Neuronal stem cell (in vitro differentiated cells): Measurements from ENCODE around the gene PLK3.

Source experiments
- DNase-seq: peaks from one replicate; pipeline ENCODE4 v3.0.0-alpha.2; 2013; ENCODE audit warnings: low spot score
- H2AFZ ChIP-seq: one replicate; pipeline ENCODE4 v1.6.1; 2013; ENCODE audit warnings: mild to moderate bottlenecking, low read length, inconsistent platforms
- H2AK5ac ChIP-seq: 2 replicates; pipeline ENCODE4 v1.6.1; 2013; ENCODE audit warnings: low read depth, mild to moderate bottlenecking, inconsistent platforms, low read length, moderate library complexity, mixed read lengths
- H2BK120ac ChIP-seq: 2 replicates; pipeline ENCODE4 v1.6.1; 2013; ENCODE audit warnings: low read depth, mild to moderate bottlenecking, inconsistent platforms, low read length, moderate library complexity, mixed read lengths
- H2BK12ac ChIP-seq: one replicate; pipeline ENCODE4 v1.6.1; 2013; ENCODE audit warnings: low read length, inconsistent platforms
- H2BK15ac ChIP-seq: 2 replicates; pipeline ENCODE4 v1.6.1; 2013; ENCODE audit warnings: mild to moderate bottlenecking, low read length, inconsistent platforms, mixed read lengths
- H2BK5ac ChIP-seq: one replicate; pipeline ENCODE4 v1.6.1; 2013; ENCODE audit warnings: inconsistent platforms, mild to moderate bottlenecking, low read length, moderate library complexity
- H3K14ac ChIP-seq: one replicate; pipeline ENCODE4 v1.6.1; 2013; ENCODE audit warnings: low read length, inconsistent platforms
- H3K18ac ChIP-seq: 2 replicates; pipeline ENCODE4 v1.6.1; 2013; ENCODE audit warnings: low read length, inconsistent platforms
- H3K23ac ChIP-seq: 2 replicates; pipeline ENCODE4 v1.6.1; 2013; ENCODE audit warnings: low read depth, mild to moderate bottlenecking, mixed read lengths, low read length, inconsistent platforms; ENCODE audit not compliant: poor library complexity
- H3K27ac ChIP-seq: replicated peaks from 3 replicates; pipeline ENCODE4 v1.5.1; 2013; ENCODE audit warnings: low read length, inconsistent platforms
- H3K27me3 ChIP-seq, 3 experiments: 2 replicates each; pipeline ENCODE4 v1.6.1; 2013; ENCODE audit warnings: low read length in 3 of 3, mild to moderate bottlenecking in 2 of 3, inconsistent platforms in 1 of 3, low read depth in 1 of 3, mixed read lengths in 1 of 3, moderate library complexity in 1 of 3; ENCODE audit not compliant: control insufficient read depth in 3 of 3, insufficient read depth in 3 of 3
- H3K36me3 ChIP-seq, 2 donors: replicated peaks in 1 of 2; 2 replicates each; pipeline ENCODE4 v1.6.1; 2013; ENCODE audit warnings: low read length in 2 of 2; ENCODE audit not compliant: control insufficient read depth in 2 of 2, insufficient read depth in 2 of 2
- H3K4ac ChIP-seq: 2 replicates; pipeline ENCODE4 v1.6.1; 2013; ENCODE audit warnings: inconsistent platforms, mild to moderate bottlenecking, low read length, moderate library complexity
- H3K4me1 ChIP-seq, 2 donors: 1 replicate in 1 of 2; 2 replicates in 1 of 2; pipeline ENCODE4 v1.6.1; 2013; ENCODE audit warnings: low read length in 2 of 2, low read depth in 1 of 2; ENCODE audit not compliant: control insufficient read depth in 2 of 2, insufficient read depth in 1 of 2
- H3K4me2 ChIP-seq: one replicate; pipeline ENCODE4 v1.6.1; 2013; ENCODE audit warnings: mild to moderate bottlenecking, low read length, inconsistent platforms; ENCODE audit not compliant: insufficient read depth, poor library complexity, severe bottlenecking
- H3K4me3 ChIP-seq, 2 donors: 2 replicates each; pipeline ENCODE4 v1.5.1; 2013; ENCODE audit warnings: low read length in 2 of 2, mild to moderate bottlenecking in 2 of 2, inconsistent platforms in 1 of 2, moderate library complexity in 1 of 2
- H3K79me1 ChIP-seq: one replicate; pipeline ENCODE4 v1.6.1; 2013; ENCODE audit warnings: low read depth, mild to moderate bottlenecking, inconsistent platforms, low read length, moderate library complexity
- H3K9ac ChIP-seq: one replicate; pipeline ENCODE4 v1.6.1; 2013; ENCODE audit warnings: mild to moderate bottlenecking, low read depth, low read length, inconsistent platforms; ENCODE audit not compliant: poor library complexity
- H3K9me3 ChIP-seq, 2 donors: replicated peaks in 1 of 2; 2 replicates each; pipeline versions ENCODE3 to v1.6.1; 2013; ENCODE audit warnings: low read length in 2 of 2, mild to moderate bottlenecking in 2 of 2, inconsistent platforms in 1 of 2, low read depth in 1 of 2, mixed read lengths in 1 of 2, moderate library complexity in 1 of 2; ENCODE audit not compliant: control insufficient read depth in 2 of 2, insufficient read depth in 1 of 2
- H4K8ac ChIP-seq: one replicate; pipeline ENCODE4 v1.6.1; 2013; ENCODE audit warnings: low read depth, mild to moderate bottlenecking, inconsistent platforms, low read length, moderate library complexity
- H4K91ac ChIP-seq: one replicate; pipeline ENCODE4 v1.6.1; 2013; ENCODE audit warnings: low read length, low read depth, mild to moderate bottlenecking, inconsistent platforms; ENCODE audit not compliant: poor library complexity
- WGBS, 2 donors: extraction: QIAGEN DNeasy Blood & Tissue Kit; methylation state at CpG; one replicate each; pipeline ENCODE4 v1.1.7; 2013; ENCODE audit warnings: missing lambda C conversion rate in 2 of 2, mixed read lengths in 1 of 2; ENCODE audit not compliant: insufficient read length in 2 of 2, insufficient replicate concordance in 1 of 2; ENCODE audit errors: extremely low coverage in 2 of 2; 5-methylcytosine and 5-hydroxymethylcytosine counted together

Gene PLK3

DNA sequence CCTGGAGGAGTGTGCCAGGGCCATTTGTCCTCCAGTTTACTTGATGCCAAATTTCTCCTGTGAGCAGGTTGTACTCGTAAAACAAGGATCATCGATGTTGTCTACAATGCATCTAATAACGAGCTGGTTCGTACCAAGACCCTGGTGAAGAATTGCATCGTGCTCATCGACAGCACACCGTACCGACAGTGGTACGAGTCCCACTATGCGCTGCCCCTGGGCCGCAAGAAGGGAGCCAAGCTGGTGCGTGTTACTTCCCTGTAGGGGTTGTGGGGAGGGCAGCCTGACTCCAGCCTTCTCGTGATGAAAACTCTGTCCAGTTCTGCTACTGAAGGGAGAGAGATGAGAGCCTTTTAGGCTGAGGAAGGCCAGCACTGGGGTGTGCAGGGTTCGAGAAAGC lies 22.6 kb upstream of the PLK3 start:
- Histone ChIP-seq H4K8ac (no peak overlapping the region), H3K9ac (no peak overlapping the region), H2AK5ac (no peak overlapping the region), H2BK5ac (no peak overlapping the region), H2BK120ac (no peak overlapping the region), H3K4me1 (peaks cover 9 to 12% of the 10 kb centered on the region in 2 donors), H3K14ac (no peak overlapping the region), H2BK12ac (no peak overlapping the region), H3K36me3 (peaks cover 31 to 55% of the 10 kb centered on the region in 2 donors), H3K79me1 (peaks cover 9% of the 10 kb centered on the region), H4K91ac (no peak overlapping the region), H3K23ac (no peak overlapping the region), H3K4me3 (no peak overlapping the region), H3K27me3 (no peaks in the 10 kb centered on the region), H2AFZ (no peak overlapping the region), H3K27ac (no peak overlapping the region), H3K18ac (no peak overlapping the region), H3K4me2 (no peak overlapping the region), H3K9me3 (no peaks in the 10 kb centered on the region), H3K4ac (no peak overlapping the region), H2BK15ac (no peak overlapping the region)
- no peak for DNase-seq
- no CpG with 5 or more reads among the region's 14 CpGs for WGBS, 2 donors

DNA sequence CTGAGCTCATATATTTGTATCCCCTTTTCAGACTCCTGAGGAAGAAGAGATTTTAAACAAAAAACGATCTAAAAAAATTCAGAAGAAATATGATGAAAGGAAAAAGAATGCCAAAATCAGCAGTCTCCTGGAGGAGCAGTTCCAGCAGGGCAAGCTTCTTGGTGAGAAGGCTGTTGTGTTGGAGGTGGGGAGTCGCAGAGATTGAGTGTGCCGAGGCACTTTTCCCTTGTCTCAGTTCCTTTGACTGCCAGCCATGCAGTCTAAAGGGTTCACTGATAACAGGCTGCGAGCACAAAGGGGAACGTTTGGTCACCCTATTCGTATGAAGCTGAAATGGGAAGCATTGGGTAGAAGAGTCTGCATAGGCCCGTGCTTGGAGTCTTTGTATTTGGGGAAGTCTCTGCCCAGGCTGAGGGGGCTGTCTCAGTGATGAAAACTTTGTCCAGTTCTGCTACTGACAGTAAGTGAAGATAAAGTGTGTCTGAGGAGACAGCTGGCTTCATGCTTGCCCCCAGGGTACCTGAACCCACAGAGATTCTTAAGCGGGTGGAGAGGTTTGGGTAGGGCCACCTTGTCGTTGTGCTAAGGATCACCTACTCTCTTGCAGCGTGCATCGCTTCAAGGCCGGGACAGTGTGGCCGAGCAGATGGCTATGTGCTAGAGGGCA lies 22.1 kb upstream of the PLK3 start:
- H3K23ac ChIP-seq = no peak overlapping the region
- no peak overlapping the region for H3K4me3 ChIP-seq
- H2BK5ac ChIP-seq = no peak overlapping the region
- no CpG with 5 or more reads among the region's 13 CpGs for WGBS, 2 donors
- H3K4me2 ChIP-seq = no peak overlapping the region
- no peak overlapping the region for H2AK5ac ChIP-seq
- H2AFZ ChIP-seq = no peak overlapping the region
- DNase-seq = no peak
- no peak overlapping the region for H3K9ac ChIP-seq
- no peak overlapping the region for H3K27ac ChIP-seq
- no peak overlapping the region for H4K91ac ChIP-seq
- no peak overlapping the region for H3K4ac ChIP-seq
- no peaks in the 10 kb centered on the region for H3K27me3 ChIP-seq
- no peak overlapping the region for H2BK15ac ChIP-seq
- no peaks in the 10 kb centered on the region for H3K9me3 ChIP-seq
- H3K18ac ChIP-seq = no peak overlapping the region
- H3K4me1 ChIP-seq = peaks cover 9 to 12% of the 10 kb centered on the region in 2 donors
- H2BK12ac ChIP-seq = no peak overlapping the region
- H2BK120ac ChIP-seq = no peak overlapping the region
- H3K79me1 ChIP-seq = peaks cover 9% of the 10 kb centered on the region
- H4K8ac ChIP-seq = no peak overlapping the region
- H3K36me3 ChIP-seq = peaks cover 31 to 55% of the 10 kb centered on the region in 2 donors
- H3K14ac ChIP-seq = no peak overlapping the region

DNA sequence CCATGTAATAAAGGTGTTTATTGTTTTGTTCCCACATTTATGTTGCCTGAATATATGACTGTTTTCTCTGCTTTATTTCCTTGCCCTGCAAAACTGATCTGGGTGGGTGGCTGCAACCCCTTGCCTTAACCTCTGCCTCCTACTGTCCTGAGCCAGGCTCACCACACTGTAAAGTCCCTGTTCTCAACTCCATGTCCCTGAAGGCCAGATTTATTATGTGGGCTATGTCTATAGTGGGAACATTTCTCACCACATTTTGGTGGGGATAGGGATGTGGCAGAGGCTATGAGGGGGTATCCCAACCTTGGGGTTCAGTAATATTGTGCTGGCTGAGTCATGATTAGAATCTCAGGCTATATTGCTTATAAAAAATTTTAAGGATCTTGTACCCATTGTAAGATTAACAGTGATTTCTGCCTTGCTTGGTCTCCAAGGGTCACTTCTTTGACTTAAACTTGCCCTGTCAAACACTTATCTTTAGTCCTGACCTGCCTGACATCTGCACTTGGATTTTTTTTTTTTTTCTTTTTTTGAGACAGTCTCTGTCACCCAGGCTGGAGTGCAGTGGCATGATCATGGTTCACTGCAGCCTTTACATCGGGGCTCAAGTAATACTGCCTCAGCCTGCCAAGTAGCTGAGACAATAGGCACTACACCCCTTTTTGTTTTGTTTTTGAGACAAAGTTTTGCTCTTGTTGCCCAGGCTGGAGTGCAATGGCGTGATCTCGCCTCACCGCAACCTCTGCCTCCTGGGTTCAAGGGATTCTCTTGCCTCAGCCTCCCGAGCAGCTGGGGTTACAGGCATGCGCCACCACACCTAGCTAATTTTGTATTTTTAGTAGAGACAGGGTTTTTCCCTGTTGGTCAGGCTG lies 21.2 kb upstream of the PLK3 start:
- H3K9ac ChIP-seq = no peak overlapping the region
- H3K9me3 ChIP-seq = no peaks in the 10 kb centered on the region
- H2AK5ac ChIP-seq = no peak overlapping the region
- no peak overlapping the region for H2AFZ ChIP-seq
- no peak for DNase-seq
- peaks cover 32 to 55% of the 10 kb centered on the region in 2 donors for H3K36me3 ChIP-seq
- no peak overlapping the region for H2BK5ac ChIP-seq
- H4K91ac ChIP-seq = no peak overlapping the region
- H2BK12ac ChIP-seq = no peak overlapping the region
- H3K4me2 ChIP-seq = no peak overlapping the region
- no peak overlapping the region for H3K27ac ChIP-seq
- no peaks in the 10 kb centered on the region for H3K27me3 ChIP-seq
- no peak overlapping the region for H3K14ac ChIP-seq
- no peak overlapping the region for H4K8ac ChIP-seq
- WGBS, 2 donors = no CpG with 5 or more reads among the region's 6 CpGs
- H3K4me3 ChIP-seq = no peak overlapping the region
- H3K4me1 ChIP-seq = peaks cover 9 to 15% of the 10 kb centered on the region in 2 donors
- H3K23ac ChIP-seq = no peak overlapping the region
- H3K18ac ChIP-seq = no peak overlapping the region
- H3K79me1 ChIP-seq = peaks cover 9% of the 10 kb centered on the region
- H3K4ac ChIP-seq = no peak overlapping the region
- no peak overlapping the region for H2BK120ac ChIP-seq
- H2BK15ac ChIP-seq = no peak overlapping the region

DNA sequence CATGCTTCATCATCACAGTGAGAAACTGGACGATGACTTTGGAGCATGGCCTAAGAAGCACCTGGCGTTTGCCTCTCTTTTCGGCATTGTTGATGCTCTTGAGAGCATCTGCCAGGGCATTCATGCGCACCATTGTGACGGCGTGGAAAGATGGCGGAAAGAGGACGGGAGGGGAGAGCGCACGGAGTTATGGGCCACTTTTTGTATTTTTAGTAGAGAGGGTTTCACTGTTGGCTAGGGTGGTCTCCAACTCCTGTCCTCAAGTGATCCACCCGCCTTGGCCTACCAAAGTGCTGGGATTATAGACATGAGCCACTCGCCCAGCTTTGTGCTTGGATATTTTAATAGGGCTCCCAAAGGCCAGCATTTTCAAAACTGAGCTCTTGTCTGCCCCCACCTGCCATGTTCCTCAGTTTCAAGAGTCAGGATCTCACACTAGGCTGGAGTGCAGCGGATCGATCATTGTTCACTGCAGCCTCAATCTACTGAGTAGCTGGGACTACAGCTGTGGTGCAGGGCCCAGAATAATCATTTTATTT lies 19.5 kb upstream of the PLK3 start:
- peaks cover 9 to 17% of the 10 kb centered on the region in 2 donors for H3K4me1 ChIP-seq
- H4K91ac ChIP-seq = no peak overlapping the region
- H3K18ac ChIP-seq = no peak overlapping the region
- no peak for DNase-seq
- no peak overlapping the region for H2BK12ac ChIP-seq
- H3K9ac ChIP-seq = no peak overlapping the region
- no peak overlapping the region for H3K4me3 ChIP-seq
- no CpG with 5 or more reads among the region's 14 CpGs for WGBS, 2 donors
- H2AK5ac ChIP-seq = no peak overlapping the region
- H3K14ac ChIP-seq = no peak overlapping the region
- H3K4me2 ChIP-seq = no peak overlapping the region
- no peak overlapping the region for H2BK120ac ChIP-seq
- H3K79me1 ChIP-seq = peaks cover 9% of the 10 kb centered on the region
- peaks cover 0 to 9% (median 0%) of the 10 kb centered on the region in 3 experiments for H3K27me3 ChIP-seq
- H4K8ac ChIP-seq = no peak overlapping the region
- H3K27ac ChIP-seq = no peak overlapping the region
- no peak overlapping the region for H3K23ac ChIP-seq
- peaks cover 32 to 55% of the 10 kb centered on the region in 2 donors for H3K36me3 ChIP-seq
- no peak overlapping the region for H2BK5ac ChIP-seq
- H2AFZ ChIP-seq = no peak overlapping the region
- no peaks in the 10 kb centered on the region for H3K9me3 ChIP-seq
- H2BK15ac ChIP-seq = no peak overlapping the region
- no peak overlapping the region for H3K4ac ChIP-seq
